Smooth muscle cell of the pulmonary artery (primary cell): Measurements from ENCODE around the gene SPIB. TPM values are rescaled to one million over a fixed set of nuclear protein-coding genes. Genes with fewer than 3 reads are reported as not detected.

Experiments used
- total RNA-seq: library from RNA; depleted of rRNA; stranded (reverse); fragments of >200 nt; gene quantifications from 2 replicates; pipeline ENCODE4 v1.2.3, GENCODE V29; 2014

Gene SPIB
- total RNA-seq, result not detected in 2 replicates

DNA sequence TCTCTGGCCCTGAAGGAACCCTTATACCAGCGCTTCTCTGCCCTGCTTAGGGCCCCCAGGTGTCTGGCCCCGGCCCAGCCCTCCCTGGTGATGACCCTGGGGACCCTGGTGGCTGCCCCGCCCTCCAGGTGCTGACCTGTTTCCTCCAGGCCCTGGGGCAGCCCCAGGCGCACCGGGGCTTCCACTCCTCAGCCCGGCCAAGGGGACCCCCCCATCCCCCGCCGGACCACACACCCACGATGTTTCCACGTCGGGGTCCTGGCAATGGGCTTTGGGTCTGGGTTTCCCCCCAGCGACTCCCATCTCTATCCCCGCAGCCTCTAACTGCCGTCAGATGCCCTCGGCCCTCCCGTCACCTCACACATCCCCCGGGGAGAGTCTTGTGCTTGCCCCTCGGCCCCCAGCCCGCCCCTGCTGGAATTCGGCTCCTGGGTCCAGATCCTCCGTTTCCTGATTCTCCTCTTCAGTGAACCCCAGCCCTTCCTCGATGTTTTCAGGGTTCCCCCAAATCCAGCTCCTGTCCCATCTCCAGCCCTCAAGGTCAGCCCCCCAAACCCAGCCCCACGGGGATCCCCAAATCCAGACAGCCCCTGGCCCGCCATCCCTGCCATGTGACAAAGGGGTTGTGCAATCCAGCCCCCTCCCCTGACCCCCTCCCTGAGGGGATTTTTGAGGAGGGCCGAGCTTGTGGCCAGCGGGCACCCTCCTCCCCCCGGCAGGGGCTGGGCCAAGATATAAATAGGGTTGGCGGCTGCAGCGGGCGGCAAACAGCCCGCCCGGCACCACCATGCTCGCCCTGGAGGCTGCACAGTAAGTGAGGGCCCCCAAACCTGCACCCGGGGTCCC, at the start of gene SPIB:
Gene SPIB (plus strand): TSS at position 763 of the 846 bp plus-strand sequence. CDS start 25 bp downstream, at position 788.

DNA sequence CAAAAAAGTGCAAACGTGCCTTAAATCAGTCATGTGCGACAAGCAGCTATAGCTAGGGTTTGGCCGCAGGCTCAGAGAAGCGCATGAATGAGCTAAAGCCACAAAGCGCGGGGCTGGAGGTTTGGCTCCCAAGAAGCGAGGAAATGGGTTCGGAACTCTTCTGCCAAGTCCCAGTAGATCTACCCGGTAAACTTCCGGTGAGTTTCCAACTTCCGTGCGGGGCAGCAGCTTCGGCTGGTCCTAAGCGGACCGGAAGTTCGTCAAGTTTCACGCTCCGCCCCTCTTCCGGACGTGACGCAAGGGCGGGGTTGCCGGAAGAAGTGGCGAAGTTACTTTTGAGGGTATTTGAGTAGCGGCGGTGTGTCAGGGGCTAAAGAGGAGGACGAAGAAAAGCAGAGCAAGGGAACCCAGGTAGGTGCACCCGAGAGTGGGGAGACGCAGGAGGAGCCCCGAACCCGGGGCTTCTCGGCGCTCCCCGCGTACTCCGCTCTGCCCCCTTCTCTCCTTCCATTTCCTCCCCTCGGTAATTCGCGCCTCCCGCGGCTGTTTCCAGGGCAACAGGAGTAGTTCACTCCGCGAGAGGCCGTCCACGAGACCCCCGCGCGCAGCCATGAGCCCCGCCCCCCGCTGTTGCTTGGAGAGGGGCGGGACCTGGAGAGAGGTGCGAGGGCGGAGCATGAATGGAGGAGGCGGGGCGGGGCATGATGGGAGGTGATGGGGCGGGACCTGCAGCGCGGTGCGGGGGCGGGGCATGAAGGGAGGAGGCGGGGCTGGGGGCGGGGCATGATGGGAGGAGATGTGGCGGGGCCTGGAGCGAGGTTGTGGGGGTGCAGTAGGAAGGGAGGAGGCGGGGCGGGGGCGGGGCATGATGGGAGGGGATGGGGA, 42.3 kb upstream of the SPIB start, which contains the start of gene NR1H2:
Gene NR1H2 (plus strand): TSS at position 292 of the 885 bp plus-strand sequence. CDS start 1,149 bp downstream, outside the sequence.

DNA sequence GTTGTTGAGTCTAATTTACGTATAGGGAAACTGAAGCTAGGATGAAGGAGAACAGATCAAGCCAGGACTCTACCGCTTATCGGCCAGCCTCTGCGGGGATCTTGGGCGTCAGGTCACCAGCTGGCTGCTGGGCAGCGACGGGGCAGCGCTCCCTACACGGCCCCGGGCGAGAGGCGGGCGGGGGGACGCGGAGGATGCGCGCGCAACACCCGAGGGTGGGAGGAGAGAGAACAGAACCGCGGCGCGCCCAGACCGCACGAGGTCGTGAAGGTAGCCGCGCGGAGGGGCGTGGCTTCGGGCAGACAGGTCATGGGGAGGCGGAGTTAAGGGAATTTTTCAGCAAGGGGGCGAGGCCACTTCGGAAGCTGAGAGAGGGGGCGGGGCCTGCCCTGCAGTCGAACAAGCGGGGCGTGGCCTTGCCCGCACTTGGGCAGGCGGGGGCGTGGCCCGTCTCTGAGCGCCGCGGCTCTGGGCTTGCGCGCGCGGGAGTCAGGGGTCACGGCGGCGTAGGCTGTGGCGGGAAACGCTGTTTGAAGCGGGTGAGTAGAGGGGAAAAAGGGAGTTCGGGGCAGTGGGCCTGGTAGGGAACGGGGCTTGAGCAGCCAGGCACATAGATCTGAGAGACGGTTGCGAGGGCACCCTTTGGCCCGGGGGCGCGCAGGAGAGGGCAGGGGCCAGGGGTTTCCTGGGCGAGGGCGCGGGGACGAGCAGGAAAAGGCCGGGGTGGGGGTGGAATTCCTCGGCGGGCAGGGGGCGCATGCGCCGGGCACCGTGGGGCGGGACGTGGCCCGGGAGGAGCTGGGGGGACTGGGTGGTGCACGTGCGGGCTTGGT, 34.7 kb upstream of the SPIB start, which contains the start of gene POLD1:
Gene POLD1 (plus strand): TSS at position 496 of the 833 bp plus-strand sequence. CDS start 14,505 bp downstream, outside the sequence.

DNA sequence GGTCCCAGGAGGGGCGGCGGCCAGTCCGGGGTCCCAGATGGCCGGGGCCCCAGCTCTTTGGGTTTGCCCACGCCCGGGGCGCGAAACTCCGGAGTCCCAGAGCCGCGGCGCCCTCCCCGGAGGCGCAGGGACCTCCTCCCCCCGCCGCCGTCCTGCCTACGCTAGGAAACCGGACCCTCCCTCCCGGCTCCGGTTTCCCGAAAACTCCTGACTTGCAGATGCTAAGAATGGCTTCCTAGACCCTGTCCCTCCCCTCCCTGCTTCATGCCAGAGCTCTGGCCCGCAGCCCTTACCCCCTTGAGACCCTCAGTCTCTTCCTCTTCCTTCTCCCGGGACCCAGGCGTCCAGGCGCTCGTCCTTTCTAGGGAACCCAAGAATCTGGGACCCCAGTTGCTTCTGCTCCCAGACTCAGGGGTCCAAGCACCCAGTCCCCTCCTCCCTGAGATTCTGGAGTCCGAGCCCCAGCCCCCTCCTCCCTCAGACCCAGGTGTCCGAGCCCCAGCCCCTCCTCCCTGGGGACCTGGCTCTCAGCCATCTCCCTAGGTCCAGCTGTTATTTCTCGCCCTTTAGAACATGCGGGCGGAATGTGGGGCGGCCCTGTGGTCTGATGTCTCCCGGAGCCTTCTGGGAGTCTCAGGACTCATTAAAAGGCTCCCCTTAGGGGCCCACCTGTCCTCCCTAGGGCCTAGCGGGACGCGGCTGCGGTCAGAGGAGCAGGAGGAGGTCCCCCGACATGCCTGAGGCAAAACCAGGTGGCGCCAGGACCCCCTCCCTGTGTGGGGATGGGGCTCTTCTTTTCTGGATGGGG, 13.7 kb downstream of the SPIB start, which contains the start of gene MYBPC2:
Gene MYBPC2 (plus strand): TSS at position 672 of the 808 bp plus-strand sequence. CDS start 62 bp downstream, at position 734.

DNA sequence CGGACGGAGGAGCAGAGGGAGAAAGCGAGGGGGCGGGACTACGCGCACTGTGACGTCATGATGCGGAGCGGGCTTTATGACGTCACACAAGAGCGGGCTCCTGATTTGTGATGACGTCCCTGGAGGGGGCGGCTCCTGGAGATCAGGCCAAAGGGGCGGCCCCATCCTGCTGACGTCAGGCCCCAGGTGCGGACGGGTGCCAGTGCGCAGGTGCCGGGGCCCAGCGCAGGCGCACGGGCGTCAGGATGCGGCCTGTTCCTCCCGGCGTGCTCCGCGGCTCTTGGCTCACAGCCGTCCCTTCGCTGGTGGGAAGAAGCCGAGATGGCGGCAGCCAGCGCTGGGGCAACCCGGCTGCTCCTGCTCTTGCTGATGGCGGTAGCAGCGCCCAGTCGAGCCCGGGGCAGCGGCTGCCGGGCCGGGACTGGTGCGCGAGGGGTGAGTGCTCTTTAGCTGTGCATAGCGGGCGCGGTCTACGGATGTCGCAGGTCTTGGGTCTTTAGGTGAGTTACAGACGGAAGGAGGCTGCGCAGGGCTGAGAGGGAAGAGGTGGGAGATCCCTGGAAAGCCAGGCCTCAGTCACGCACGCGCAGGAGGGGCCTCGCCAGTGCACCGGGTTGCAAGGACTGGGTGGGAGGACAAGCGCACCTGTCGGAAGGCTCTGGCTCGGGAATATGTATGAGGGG, 57.6 kb downstream of the SPIB start, which contains the start of the genes EMC10 and GARIN5A:
Gene EMC10 (plus strand): TSS at position 284 of the 683 bp plus-strand sequence. CDS start 38 bp downstream, at position 322.
Gene GARIN5A (minus strand): TSS at position 625 of the 683 bp plus-strand sequence. CDS start 460 bp downstream, at position 165.

Other genes starting within 250 kb of the SPIB start
- 0.03 and 0.13 TPM in 2 replicates for gene MYH14, start 215.3 kb upstream of the SPIB start, total RNA-seq
- gene KCNC3, start 89.6 kb upstream of the SPIB start, total RNA-seq, result 0.46 and 0.53 TPM in 2 replicates
- 0.33 and 0.36 TPM in 2 replicates for gene NAPSA, start 53.3 kb upstream of the SPIB start, total RNA-seq
- 89.7 and 97.9 TPM in 2 replicates for gene NR1H2, start 42.5 kb upstream of the SPIB start, total RNA-seq
- 18.6 and 24.5 TPM in 2 replicates for gene POLD1, start 34.6 kb upstream of the SPIB start, total RNA-seq
- gene MYBPC2, start 14.0 kb downstream of the SPIB start, total RNA-seq, result not detected in 2 replicates
- gene EMC10, start 57.6 kb downstream of the SPIB start, total RNA-seq, result 84.3 and 87.3 TPM in 2 replicates
- 0.23 and 0.39 TPM in 2 replicates for gene GARIN5A, start 57.9 kb downstream of the SPIB start, total RNA-seq
- 35.9 and 37.4 TPM in 2 replicates for gene JOSD2, start 92.3 kb downstream of the SPIB start, total RNA-seq
- gene ASPDH, start 95.0 kb downstream of the SPIB start, total RNA-seq, result not detected in 2 replicates
- 0.26 and 1.2 TPM in 2 replicates for gene LRRC4B, start 149.5 kb downstream of the SPIB start, total RNA-seq
- 0.20 TPM in 2 replicates for gene SYT3, start 220.9 kb downstream of the SPIB start, total RNA-seq
- gene C19orf81, start 230.5 kb downstream of the SPIB start, total RNA-seq, result not detected in 2 replicates